ENCODE results near the gene ARHGAP4. TPM values are rescaled to one million over a fixed set of nuclear protein-coding genes. Genes with fewer than 3 reads are reported as not detected.

ARHGAP4 gene
- total and polyA plus RNA-seq, 2 donors (not counting 1 experiment from before 2014, with no cell fraction given) = 0.51 to 1.5 TPM

GRCh38 chrX:153883163-153883843 lies 42.8 kb downstream of the ARHGAP4 start:
- TF ChIP-seq CTCF (conservative IDR thresholded peaks at IDR 0.05 in 1 of 2, IDR thresholded peaks at IDR 0.05 in 1 of 2; ENCODE audit: low read depth in 1 of 2, low read length in 2 of 2) (no peak), EZH2 (IDR thresholded peaks at IDR 0.05; ENCODE audit: low read length, missing control alignments) (no peak)
- Histone ChIP-seq H3K9ac (ENCODE audit: insufficient read depth, low read length) (no peak overlapping the region), H3K9me3 (ENCODE audit: control insufficient read depth, insufficient read depth, low read depth, low read length) (no peaks in the 10 kb centered on the region), H3K79me2 (ENCODE audit: control insufficient read depth, insufficient read depth, low read length) (no peaks in the 10 kb centered on the region), H3K4me1 (ENCODE audit: control insufficient read depth, extremely low read depth, insufficient read depth, low read length) (no peaks in the 10 kb centered on the region), H3K4me2 (ENCODE audit: extremely low read depth, insufficient read depth, low read length) (no peak overlapping the region), H4K20me1 (ENCODE audit: control insufficient read depth, extremely low read depth, insufficient read depth, low read length) (no peaks in the 10 kb centered on the region), H3K27me3 (ENCODE audit: control insufficient read depth, insufficient read depth, low read length) (peaks cover 31% of the 10 kb centered on the region), H3K4me3 (replicated peaks in 1 of 4; ENCODE audit: control extremely low read depth in 1 of 4, insufficient read depth in 1 of 4, low read depth in 3 of 4, low read length in 4 of 4) (no peak overlapping the region), H2AFZ (ENCODE audit: low read length) (no peak overlapping the region), H3K27ac (ENCODE audit: insufficient read depth, low read length) (no peak overlapping the region), H3K36me3 (ENCODE audit: control insufficient read depth, insufficient read depth, low read length) (no peaks in the 10 kb centered on the region)
- DNase-seq (ENCODE audit: low read depth in 2 of 2) = no peak

- H3K27me3 ChIP-seq (ENCODE audit: control insufficient read depth, insufficient read depth, low read length) = peaks cover 29% of the 10 kb centered on the region
- H3K9ac ChIP-seq (ENCODE audit: insufficient read depth, low read length) = no peak overlapping the region
- no peak overlapping the region for H2AFZ ChIP-seq (ENCODE audit: low read length)
- H3K27ac ChIP-seq (ENCODE audit: insufficient read depth, low read length) = no peak overlapping the region
- H3K79me2 ChIP-seq (ENCODE audit: control insufficient read depth, insufficient read depth, low read length) = no peaks in the 10 kb centered on the region
- no peak for DNase-seq (ENCODE audit: low read depth in 2 of 2)
- H3K4me1 ChIP-seq (ENCODE audit: control insufficient read depth, extremely low read depth, insufficient read depth, low read length) = no peaks in the 10 kb centered on the region
- no peaks in the 10 kb centered on the region for H4K20me1 ChIP-seq (ENCODE audit: control insufficient read depth, extremely low read depth, insufficient read depth, low read length)
- no peak overlapping the region for H3K4me3 ChIP-seq (replicated peaks in 1 of 4; ENCODE audit: control extremely low read depth in 1 of 4, insufficient read depth in 1 of 4, low read depth in 3 of 4, low read length in 4 of 4)
- TF ChIP-seq CTCF (conservative IDR thresholded peaks at IDR 0.05 in 1 of 2, IDR thresholded peaks at IDR 0.05 in 1 of 2; ENCODE audit: low read depth in 1 of 2, low read length in 2 of 2) (no peak), EZH2 (IDR thresholded peaks at IDR 0.05; ENCODE audit: low read length, missing control alignments) (no peak)
- H3K4me2 ChIP-seq (ENCODE audit: extremely low read depth, insufficient read depth, low read length) = no peak overlapping the region
- H3K36me3 ChIP-seq (ENCODE audit: control insufficient read depth, insufficient read depth, low read length) = no peaks in the 10 kb centered on the region
- H3K9me3 ChIP-seq (ENCODE audit: control insufficient read depth, insufficient read depth, low read depth, low read length) = no peaks in the 10 kb centered on the region
These were observed 43.5 kb downstream of the ARHGAP4 start for GRCh38 chrX:153882557-153882956.

- DNase-seq (ENCODE audit: low read depth in 2 of 2) = no peak
These were observed 44.0 kb downstream of the ARHGAP4 start for GRCh38 chrX:153882086-153882498.

More at GRCh38 chrX:153882086-153882498, 44.0 kb downstream of the ARHGAP4 start:
- no peaks in the 10 kb centered on the region for H3K36me3 ChIP-seq (ENCODE audit: control insufficient read depth, insufficient read depth, low read length)
- no peaks in the 10 kb centered on the region for H4K20me1 ChIP-seq (ENCODE audit: control insufficient read depth, extremely low read depth, insufficient read depth, low read length)
- no peaks in the 10 kb centered on the region for H3K4me1 ChIP-seq (ENCODE audit: control insufficient read depth, extremely low read depth, insufficient read depth, low read length)
- H3K27me3 ChIP-seq (ENCODE audit: control insufficient read depth, insufficient read depth, low read length) = peaks cover 27% of the 10 kb centered on the region
- no peak for TF ChIP-seq EZH2 (IDR thresholded peaks at IDR 0.05; ENCODE audit: low read length, missing control alignments)
- no peak for TF ChIP-seq CTCF (conservative IDR thresholded peaks at IDR 0.05 in 1 of 2, IDR thresholded peaks at IDR 0.05 in 1 of 2; ENCODE audit: low read depth in 1 of 2, low read length in 2 of 2)
- no peak overlapping the region for H3K4me3 ChIP-seq (replicated peaks in 1 of 4; ENCODE audit: control extremely low read depth in 1 of 4, insufficient read depth in 1 of 4, low read depth in 3 of 4, low read length in 4 of 4)
- no peak overlapping the region for H3K9ac ChIP-seq (ENCODE audit: insufficient read depth, low read length)
- no peaks in the 10 kb centered on the region for H3K79me2 ChIP-seq (ENCODE audit: control insufficient read depth, insufficient read depth, low read length)
- H2AFZ ChIP-seq (ENCODE audit: low read length) = no peak overlapping the region
- no peak overlapping the region for H3K27ac ChIP-seq (ENCODE audit: insufficient read depth, low read length)
- H3K9me3 ChIP-seq (ENCODE audit: control insufficient read depth, insufficient read depth, low read depth, low read length) = no peaks in the 10 kb centered on the region
- H3K4me2 ChIP-seq (ENCODE audit: extremely low read depth, insufficient read depth, low read length) = no peak overlapping the region

All from fibroblast of lung (primary cell).